ENCODE data around the gene SLC9A9. TPM values are rescaled to one million over a fixed set of nuclear protein-coding genes. Genes with fewer than 3 reads are reported as not detected.

Gene SLC9A9
- polyA plus RNA-seq, 1 donor = 6.3 TPM

DNA sequence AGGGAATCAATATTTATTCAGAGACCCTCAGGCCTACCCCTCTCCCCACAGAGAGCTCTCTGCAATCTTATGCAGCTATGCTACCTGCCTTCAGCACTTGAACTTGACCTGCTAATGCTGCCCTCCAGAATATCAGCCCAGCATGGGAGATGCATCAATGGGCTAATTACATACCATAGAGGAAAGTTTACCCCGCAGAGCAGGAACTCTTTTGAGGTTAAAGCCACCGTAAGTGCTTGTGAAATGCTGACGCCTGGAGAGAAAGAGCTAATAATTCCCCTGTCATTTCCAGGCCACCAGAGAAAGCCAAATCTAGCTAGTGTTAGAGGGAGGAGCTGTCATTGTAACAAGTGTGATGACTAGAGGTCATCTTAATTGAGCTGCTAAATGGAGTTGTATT lies 601.2 kb downstream of the SLC9A9 start:
- Histone ChIP-seq H3K27ac (ENCODE audit: low read length) (no peak overlapping the region), H3K27me3 (ENCODE audit: control insufficient read depth, insufficient read depth, low read length) (no peaks in the 10 kb centered on the region), H3K36me3 (ENCODE audit: control insufficient read depth, insufficient read depth, low read length) (no peaks in the 10 kb centered on the region), H3K4me3 (ENCODE audit: low read length) (no peak overlapping the region), H3K9me3 (ENCODE audit: control insufficient read depth, low read depth, low read length) (no peaks in the 10 kb centered on the region), H3K4me1 (ENCODE audit: control insufficient read depth, insufficient read depth, low read length) (no peaks in the 10 kb centered on the region)
- no CpG with 5 or more reads among the region's 3 CpGs for WGBS (ENCODE audit: insufficient coverage, low lambda C conversion rate)
- no peak for DNase-seq

DNA sequence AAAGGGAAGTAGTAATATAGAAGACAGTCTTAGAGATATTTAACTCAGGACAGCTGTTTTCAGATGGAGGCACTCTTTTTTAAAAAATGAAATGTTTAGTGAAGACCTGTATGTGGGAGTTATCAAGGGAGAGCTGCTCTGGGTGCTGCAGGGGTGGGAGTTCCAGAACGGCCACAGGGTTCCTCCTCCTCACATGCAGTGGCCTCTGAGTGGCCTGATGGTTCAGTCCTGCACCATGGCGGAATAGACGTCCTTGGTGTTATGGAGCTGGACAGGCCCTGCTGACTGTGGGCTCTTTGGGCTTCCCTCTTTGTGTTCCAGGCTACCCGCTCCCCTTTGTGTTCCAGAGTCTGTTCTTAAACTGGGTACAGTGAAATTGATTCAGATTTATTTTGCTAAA lies 602.6 kb downstream of the SLC9A9 start:
- 100% methylated on average over 1 of the region's 4 CpGs for WGBS (ENCODE audit: insufficient coverage, low lambda C conversion rate)
- Histone ChIP-seq H3K4me3 (ENCODE audit: low read length) (no peak overlapping the region), H3K4me1 (ENCODE audit: control insufficient read depth, insufficient read depth, low read length) (no peaks in the 10 kb centered on the region), H3K27me3 (ENCODE audit: control insufficient read depth, insufficient read depth, low read length) (no peaks in the 10 kb centered on the region), H3K27ac (ENCODE audit: low read length) (no peak overlapping the region), H3K36me3 (ENCODE audit: control insufficient read depth, insufficient read depth, low read length) (no peaks in the 10 kb centered on the region), H3K9me3 (ENCODE audit: control insufficient read depth, low read depth, low read length) (no peaks in the 10 kb centered on the region)
- no peak for DNase-seq

DNA sequence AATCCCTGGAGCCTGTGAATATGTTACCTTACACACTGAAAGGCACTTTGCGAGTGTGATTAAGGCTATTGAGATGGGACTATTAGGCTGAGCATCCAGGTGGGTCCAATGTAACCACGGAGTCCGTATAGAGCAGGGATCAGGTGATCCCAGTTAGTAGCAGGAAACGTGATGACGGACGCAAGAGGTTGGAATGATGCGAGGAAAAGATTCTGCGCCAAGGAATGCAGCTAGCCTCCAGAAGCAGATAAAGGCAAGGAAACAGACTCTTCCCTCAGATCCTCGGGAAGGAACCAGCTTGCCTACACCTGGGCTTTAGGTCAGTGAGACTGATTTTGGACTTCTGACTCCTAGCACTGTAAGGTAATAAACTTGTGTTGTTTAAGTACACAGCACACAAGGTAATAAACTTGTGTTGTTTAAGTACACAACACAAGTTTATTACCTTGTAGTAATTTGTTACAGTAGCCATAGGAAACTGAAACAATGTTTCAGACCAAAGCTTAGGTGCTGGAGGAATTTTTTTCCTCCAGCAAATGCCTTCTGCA lies 603.7 kb downstream of the SLC9A9 start:
- no peak for DNase-seq
- Histone ChIP-seq H3K4me3 (ENCODE audit: low read length) (no peak overlapping the region), H3K9me3 (ENCODE audit: control insufficient read depth, low read depth, low read length) (no peaks in the 10 kb centered on the region), H3K4me1 (ENCODE audit: control insufficient read depth, insufficient read depth, low read length) (no peaks in the 10 kb centered on the region), H3K27me3 (ENCODE audit: control insufficient read depth, insufficient read depth, low read length) (no peaks in the 10 kb centered on the region), H3K27ac (ENCODE audit: low read length) (no peak overlapping the region), H3K36me3 (ENCODE audit: control insufficient read depth, insufficient read depth, low read length) (no peaks in the 10 kb centered on the region)
- WGBS (ENCODE audit: insufficient coverage, low lambda C conversion rate) = no CpG with 5 or more reads among the region's 9 CpGs

DNA sequence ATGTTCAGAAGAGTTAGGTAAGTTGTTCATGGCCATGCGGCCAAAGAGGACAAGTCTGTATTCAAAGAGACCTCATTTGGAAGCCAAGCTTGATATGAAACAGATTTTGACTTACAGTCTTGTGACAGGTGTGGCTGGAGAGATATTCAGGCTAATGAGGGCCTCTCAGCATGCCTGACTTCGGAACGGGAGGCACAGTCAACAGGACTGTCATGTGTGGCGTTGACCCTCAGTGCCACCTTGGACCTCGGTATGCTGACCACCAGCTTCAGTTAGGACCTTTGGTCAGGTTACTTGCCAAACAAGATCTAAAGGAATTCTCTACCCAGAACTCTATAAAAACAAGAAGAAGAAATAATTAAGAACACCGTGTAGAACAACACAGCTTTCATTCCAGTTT lies 604.6 kb downstream of the SLC9A9 start:
- no peaks in the 10 kb centered on the region for H3K27me3 ChIP-seq (ENCODE audit: control insufficient read depth, insufficient read depth, low read length)
- H3K27ac ChIP-seq (ENCODE audit: low read length) = no peak overlapping the region
- H3K9me3 ChIP-seq (ENCODE audit: control insufficient read depth, low read depth, low read length) = no peaks in the 10 kb centered on the region
- 100% methylated on average over 1 of the region's 6 CpGs for WGBS (ENCODE audit: insufficient coverage, low lambda C conversion rate)
- DNase-seq = no peak
- H3K36me3 ChIP-seq (ENCODE audit: control insufficient read depth, insufficient read depth, low read length) = no peaks in the 10 kb centered on the region
- no peak overlapping the region for H3K4me3 ChIP-seq (ENCODE audit: low read length)
- no peaks in the 10 kb centered on the region for H3K4me1 ChIP-seq (ENCODE audit: control insufficient read depth, insufficient read depth, low read length)

DNA sequence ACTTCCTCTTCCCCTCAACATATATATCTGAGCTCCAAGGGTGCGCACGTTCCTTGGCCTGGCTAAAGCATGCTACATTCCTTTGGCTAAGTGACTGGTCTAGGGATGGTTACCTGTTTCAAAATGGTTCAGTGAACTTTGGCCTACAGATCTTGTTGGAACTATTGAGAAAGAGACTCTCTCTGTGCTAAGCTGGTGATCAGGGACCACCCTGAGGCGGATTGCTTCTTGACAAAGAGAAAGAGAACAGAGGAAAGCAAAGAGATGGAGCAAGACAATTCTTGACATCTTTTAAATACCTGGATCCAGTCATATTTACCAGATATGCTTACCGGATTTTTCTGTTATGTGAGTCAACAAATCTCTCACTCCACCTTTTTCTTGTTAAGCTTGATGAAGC lies 605.6 kb downstream of the SLC9A9 start:
- Histone ChIP-seq H3K9me3 (ENCODE audit: control insufficient read depth, low read depth, low read length) (no peaks in the 10 kb centered on the region), H3K36me3 (ENCODE audit: control insufficient read depth, insufficient read depth, low read length) (no peaks in the 10 kb centered on the region), H3K4me1 (ENCODE audit: control insufficient read depth, insufficient read depth, low read length) (no peaks in the 10 kb centered on the region), H3K27me3 (ENCODE audit: control insufficient read depth, insufficient read depth, low read length) (no peaks in the 10 kb centered on the region), H3K27ac (ENCODE audit: low read length) (no peak overlapping the region), H3K4me3 (ENCODE audit: low read length) (no peak overlapping the region)
- 100% methylated on average over 1 of the region's 4 CpGs for WGBS (ENCODE audit: insufficient coverage, low lambda C conversion rate)
- no peak for DNase-seq

DNA sequence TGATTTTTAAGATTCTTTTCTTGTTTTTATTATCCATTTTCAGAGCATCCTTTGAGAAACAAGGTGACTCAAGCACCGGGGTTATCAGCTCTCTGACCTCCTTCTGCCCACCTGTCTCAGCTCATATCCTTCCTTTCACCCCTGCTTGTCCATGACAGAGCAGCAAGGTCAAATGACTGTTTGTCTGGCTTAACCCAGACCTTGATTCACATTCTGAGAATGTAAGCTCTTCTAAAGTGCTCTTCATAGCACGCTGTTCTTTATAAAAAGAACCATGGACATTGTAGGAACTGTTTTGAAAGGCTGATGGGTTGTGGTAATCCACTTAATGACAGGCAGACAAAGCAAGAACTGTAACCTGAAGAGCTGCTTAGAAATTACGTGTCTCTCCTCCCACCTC lies 606.2 kb downstream of the SLC9A9 start:
- Histone ChIP-seq H3K9me3 (ENCODE audit: control insufficient read depth, low read depth, low read length) (no peaks in the 10 kb centered on the region), H3K4me1 (ENCODE audit: control insufficient read depth, insufficient read depth, low read length) (no peaks in the 10 kb centered on the region), H3K4me3 (ENCODE audit: low read length) (no peak overlapping the region), H3K27ac (ENCODE audit: low read length) (no peak overlapping the region), H3K27me3 (ENCODE audit: control insufficient read depth, insufficient read depth, low read length) (no peaks in the 10 kb centered on the region), H3K36me3 (ENCODE audit: control insufficient read depth, insufficient read depth, low read length) (no peaks in the 10 kb centered on the region)
- WGBS (ENCODE audit: insufficient coverage, low lambda C conversion rate) = 60% methylated on average over 1 of the region's 3 CpGs
- DNase-seq = no peak

DNA sequence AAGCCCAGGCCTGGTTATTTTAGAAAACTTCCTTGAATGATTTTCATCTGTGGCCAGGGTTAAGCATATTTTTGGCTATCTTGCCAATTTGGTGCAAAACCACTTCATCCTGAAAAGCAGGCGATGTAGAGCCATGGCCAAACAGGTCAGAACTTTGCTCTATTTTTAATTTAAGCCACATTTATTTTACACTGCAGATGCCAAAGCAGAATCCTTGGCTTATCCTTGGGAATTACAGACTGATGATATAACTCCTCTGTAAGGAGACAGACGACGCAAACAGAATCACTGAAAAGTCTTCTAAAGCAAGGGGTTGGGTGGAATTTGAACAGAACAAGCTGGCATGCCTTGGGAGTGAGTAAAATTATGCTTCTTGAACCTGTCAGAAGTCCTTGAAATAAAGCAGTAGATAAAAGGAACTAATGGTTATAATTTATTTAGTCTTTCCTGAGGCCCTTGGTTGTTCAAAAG lies 606.8 kb downstream of the SLC9A9 start:
- H3K4me1 ChIP-seq (ENCODE audit: control insufficient read depth, insufficient read depth, low read length) = no peaks in the 10 kb centered on the region
- no CpG with 5 or more reads among the region's 3 CpGs for WGBS (ENCODE audit: insufficient coverage, low lambda C conversion rate)
- no peak overlapping the region for H3K27ac ChIP-seq (ENCODE audit: low read length)
- H3K36me3 ChIP-seq (ENCODE audit: control insufficient read depth, insufficient read depth, low read length) = no peaks in the 10 kb centered on the region
- no peaks in the 10 kb centered on the region for H3K27me3 ChIP-seq (ENCODE audit: control insufficient read depth, insufficient read depth, low read length)
- H3K4me3 ChIP-seq (ENCODE audit: low read length) = no peak overlapping the region
- no peak for DNase-seq
- no peaks in the 10 kb centered on the region for H3K9me3 ChIP-seq (ENCODE audit: control insufficient read depth, low read depth, low read length)

DNA sequence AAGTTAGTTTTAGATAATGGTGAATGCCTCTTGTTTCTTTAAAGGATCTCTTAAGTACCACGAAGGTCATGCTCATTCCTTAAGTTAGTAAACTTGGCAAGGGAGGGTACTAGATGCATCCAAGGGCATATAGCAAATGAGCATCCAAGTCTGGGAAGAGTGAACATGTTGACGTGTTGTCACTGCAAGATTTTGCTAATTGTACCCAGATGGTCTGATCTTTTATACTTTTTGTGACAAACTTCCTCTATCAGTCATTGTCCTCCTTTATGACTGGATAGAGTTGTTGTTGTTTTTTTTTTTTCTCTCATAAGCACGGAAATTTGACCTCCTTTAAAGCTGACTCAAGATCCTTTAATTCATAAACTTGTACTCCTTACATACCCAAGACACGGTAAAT lies 607.4 kb downstream of the SLC9A9 start:
- Histone ChIP-seq H3K36me3 (ENCODE audit: control insufficient read depth, insufficient read depth, low read length) (no peaks in the 10 kb centered on the region), H3K4me1 (ENCODE audit: control insufficient read depth, insufficient read depth, low read length) (no peaks in the 10 kb centered on the region), H3K27me3 (ENCODE audit: control insufficient read depth, insufficient read depth, low read length) (no peaks in the 10 kb centered on the region), H3K4me3 (ENCODE audit: low read length) (no peak overlapping the region), H3K9me3 (ENCODE audit: control insufficient read depth, low read depth, low read length) (no peaks in the 10 kb centered on the region), H3K27ac (ENCODE audit: low read length) (no peak overlapping the region)
- 60% methylated on average over 1 of the region's 4 CpGs for WGBS (ENCODE audit: insufficient coverage, low lambda C conversion rate)
- no peak for DNase-seq

DNA sequence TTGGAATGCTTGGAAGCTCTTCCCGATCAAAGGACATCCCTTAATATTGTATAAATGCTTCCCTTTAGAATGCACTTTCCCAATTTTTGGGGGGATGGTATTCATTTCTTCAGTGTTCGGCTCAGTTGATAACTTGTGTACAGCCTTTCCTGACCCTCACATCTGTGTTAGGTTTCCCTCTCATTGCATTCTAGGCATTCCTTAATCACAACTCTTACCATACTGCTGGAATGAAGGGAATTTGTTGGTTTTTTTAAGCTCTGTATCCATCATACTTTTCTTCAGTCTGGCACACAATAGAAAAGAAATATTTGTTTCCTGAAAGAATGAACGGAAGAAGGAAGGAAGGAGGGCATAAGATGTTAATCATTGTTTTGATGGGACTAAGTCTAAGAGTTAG lies 609.2 kb downstream of the SLC9A9 start:
- Histone ChIP-seq H3K36me3 (ENCODE audit: control insufficient read depth, insufficient read depth, low read length) (no peaks in the 10 kb centered on the region), H3K4me3 (ENCODE audit: low read length) (no peak overlapping the region), H3K9me3 (ENCODE audit: control insufficient read depth, low read depth, low read length) (no peaks in the 10 kb centered on the region), H3K27ac (ENCODE audit: low read length) (no peak overlapping the region), H3K4me1 (ENCODE audit: control insufficient read depth, insufficient read depth, low read length) (no peaks in the 10 kb centered on the region), H3K27me3 (ENCODE audit: control insufficient read depth, insufficient read depth, low read length) (no peaks in the 10 kb centered on the region)
- 75% methylated on average over 2 of the region's 3 CpGs for WGBS (ENCODE audit: insufficient coverage, low lambda C conversion rate)
- no peak for DNase-seq

DNA sequence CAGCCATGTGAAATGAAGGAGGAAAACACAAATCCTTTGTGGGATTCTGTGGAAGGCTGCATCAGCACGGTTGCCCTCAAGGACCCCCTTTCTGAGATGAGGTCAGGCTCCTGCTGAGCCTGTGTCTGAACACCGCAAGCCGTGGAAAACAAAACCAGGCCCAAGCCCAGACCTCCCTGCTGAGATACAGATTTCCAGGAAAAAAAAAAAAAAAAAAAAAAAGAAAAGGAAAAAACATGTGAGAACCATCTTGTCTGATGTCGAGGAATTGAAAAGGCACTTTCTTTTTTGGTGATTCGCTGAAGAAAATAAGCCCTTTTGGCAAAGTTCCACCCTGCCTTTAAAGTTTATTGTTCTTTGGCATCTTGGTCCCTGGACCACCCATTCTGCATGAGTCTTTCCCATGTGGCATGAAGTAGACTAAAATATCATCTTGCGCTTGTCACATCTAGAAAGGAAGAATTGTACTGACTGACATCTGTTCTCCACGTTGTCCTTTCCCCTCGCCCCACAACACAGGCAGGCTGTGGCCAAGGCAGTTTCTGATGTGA lies 611.1 kb downstream of the SLC9A9 start:
- no peak for DNase-seq
- Histone ChIP-seq H3K4me1 (ENCODE audit: control insufficient read depth, insufficient read depth, low read length) (no peaks in the 10 kb centered on the region), H3K9me3 (ENCODE audit: control insufficient read depth, low read depth, low read length) (no peaks in the 10 kb centered on the region), H3K36me3 (ENCODE audit: control insufficient read depth, insufficient read depth, low read length) (no peaks in the 10 kb centered on the region), H3K27me3 (ENCODE audit: control insufficient read depth, insufficient read depth, low read length) (no peaks in the 10 kb centered on the region), H3K4me3 (ENCODE audit: low read length) (no peak overlapping the region), H3K27ac (ENCODE audit: low read length) (no peak overlapping the region)
- WGBS (ENCODE audit: insufficient coverage, low lambda C conversion rate) = 80% methylated on average over 3 of the region's 8 CpGs

DNA sequence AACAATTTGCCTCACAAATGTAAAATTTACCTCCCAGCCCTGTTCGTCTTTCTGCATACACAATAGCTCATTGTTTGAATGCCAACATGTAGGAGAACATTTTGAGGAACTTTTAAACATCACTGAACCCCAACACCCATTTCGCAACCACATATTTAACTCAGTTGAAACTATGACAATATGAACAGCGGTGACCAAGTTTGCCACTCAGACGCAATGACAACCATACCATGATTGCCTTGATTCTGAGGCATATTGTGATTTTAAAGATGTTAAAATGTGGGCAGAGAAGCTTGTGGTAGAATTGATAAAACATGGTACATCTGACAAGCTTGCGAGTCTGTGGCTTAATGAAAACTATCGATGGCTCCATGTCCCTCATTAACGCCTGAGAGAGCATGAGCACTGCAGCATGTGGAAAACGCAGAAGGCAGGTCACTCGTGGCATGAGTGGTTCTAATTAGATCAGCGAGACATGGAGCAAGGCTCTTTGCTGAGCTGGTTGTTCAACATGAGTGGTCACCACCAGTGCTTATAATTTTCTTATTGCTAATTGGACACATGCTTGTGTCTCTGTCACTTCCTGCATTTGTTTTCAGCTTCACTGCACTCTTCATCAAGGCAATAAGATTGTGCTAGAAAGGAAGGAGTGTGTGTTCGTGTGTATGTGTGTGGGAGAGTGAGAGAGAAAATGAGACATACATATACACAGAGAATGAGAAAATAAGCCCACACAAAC lies 611.9 kb downstream of the SLC9A9 start:
- Histone ChIP-seq H3K9me3 (ENCODE audit: control insufficient read depth, low read depth, low read length) (no peaks in the 10 kb centered on the region), H3K27me3 (ENCODE audit: control insufficient read depth, insufficient read depth, low read length) (no peaks in the 10 kb centered on the region), H3K4me1 (ENCODE audit: control insufficient read depth, insufficient read depth, low read length) (no peaks in the 10 kb centered on the region), H3K36me3 (ENCODE audit: control insufficient read depth, insufficient read depth, low read length) (no peaks in the 10 kb centered on the region), H3K27ac (ENCODE audit: low read length) (no peak overlapping the region), H3K4me3 (ENCODE audit: low read length) (no peak overlapping the region)
- no peak for DNase-seq
- WGBS (ENCODE audit: insufficient coverage, low lambda C conversion rate) = 100% methylated on average over 2 of the region's 11 CpGs
